K562 (cell line): ENCODE data around the gene ENTREP3. TPM values are rescaled to one million over a fixed set of nuclear protein-coding genes. Genes with fewer than 3 reads are reported as not detected.

ENCODE experiments used
- EP300 ChIP-seq: IDR thresholded peaks from 2 replicates; pipeline ENCODE4 v1.6.1; 2012; ENCODE audit warnings: low read length, improper control_type of control experiment
- KLF13 ChIP-seq: fragments of 450-650 bp; IDR thresholded peaks from 2 replicates; pipeline ENCODE4 v1.6.1; 2016; ENCODE audit warnings: missing genetic modification characterization, low read depth, mild to moderate bottlenecking, missing compliant biosample characterization, moderate library complexity, borderline replicate concordance
- MEF2D ChIP-seq: conservative IDR thresholded peaks from 2 replicates; pipeline ENCODE4 v1.6.1; 2016; ENCODE audit warnings: low read depth, missing genetic modification characterization, missing compliant biosample characterization
- MTA1 ChIP-seq: fragments of 450-650 bp; IDR thresholded peaks from 2 replicates; pipeline ENCODE4 v1.6.1; 2017; ENCODE audit warnings: borderline replicate concordance
- NONO ChIP-seq, 2 experiments: fragments of 200-400 bp in 1 of 2; fragments of 450-650 bp in 1 of 2; formaldehyde crosslinking in 1 of 2; IDR thresholded peaks; 2 replicates each; pipeline ENCODE4 v1.6.1; 2017; ENCODE audit warnings: low read depth in 2 of 2, mild to moderate bottlenecking in 2 of 2, moderate library complexity in 2 of 2, low read length in 1 of 2
- RBM39 ChIP-seq: fragments of 200-400 bp; formaldehyde crosslinking; optimal IDR thresholded peaks from 2 replicates; pipeline ENCODE3; 2018; ENCODE audit warnings: low read depth, low read length
- TAF15 ChIP-seq: fragments of 200-400 bp; formaldehyde crosslinking; IDR thresholded peaks from 2 replicates; pipeline ENCODE4 v1.6.1; 2017; ENCODE audit warnings: mild to moderate bottlenecking, low read depth, low read length, moderate library complexity
- TBP ChIP-seq: optimal IDR thresholded peaks from 2 replicates; pipeline ENCODE3; 2011; ENCODE audit warnings: low read depth, low read length, improper control_type of control experiment
- TCF3 ChIP-seq: sonication (generic); formaldehyde crosslinking; IDR thresholded peaks from 2 replicates; pipeline ENCODE4 v1.4.0; 2020; ENCODE audit warnings: mild to moderate bottlenecking, missing genetic modification reagents
- ZNF384 ChIP-seq: IDR thresholded peaks from 2 replicates; pipeline ENCODE4 v1.6.1; 2012; ENCODE audit warnings: low read depth, low read length, improper control_type of control experiment
- polyA plus RNA-seq, 8 experiments: library from polyadenylated mRNA; depleted of rRNA in 4 of 8; stranded (reverse) in 5 of 8; unstranded in 3 of 8; fragments of >200 nt; fragmentation: Nextera tagmentation in 2 of 8; fragmentation: Illumina TruSeq in 1 of 8; extraction: Ambion mirVana in 2 of 8; extraction: Trizol in 1 of 8; gene quantifications; 2 replicates each; pipeline versions ENCODE4 v1.2.1 to v1.2.3, GENCODE V29; 2011 to 2014; ENCODE audit warnings: inconsistent platforms in 1 of 8, missing spikeins in 1 of 8
- total RNA-seq, 7 experiments: library from RNA; depleted of rRNA in 6 of 7; stranded (reverse); fragments of >200 nt in 6 of 7; fragmentation: Illumina TruSeq in 2 of 7; extraction: Trizol in 2 of 7; gene quantifications; 2 replicates each; pipeline versions ENCODE4 v1.2.1 to v1.2.3, GENCODE V29; 2011 to 2021; ENCODE audit warnings: low replicate concordance in 1 of 7
- TF ChIP-seq, protein P1 (sequence below): sonication (generic); formaldehyde crosslinking; IDR thresholded peaks from 2 replicates; pipeline ENCODE4 v1.8.1; 2023; ENCODE audit warnings: mild to moderate bottlenecking, missing genetic modification reagents
- TF ChIP-seq, protein P2 (sequence below): fragments of 250-450 bp; sonication (Bioruptor Pico); IDR thresholded peaks from 2 replicates; pipeline ENCODE4 v1.8.0; 2022; ENCODE audit warnings: inconsistent platforms, mild to moderate bottlenecking, moderate library complexity, borderline replicate concordance
- TF ChIP-seq, protein P3 (sequence below), 2 experiments: fragments of 450-650 bp in 1 of 2; sonication (generic) in 1 of 2; formaldehyde crosslinking in 1 of 2; IDR thresholded peaks; 2 replicates each; pipeline versions ENCODE4 v1.7.1 to v1.9.0; 2016 to 2022; ENCODE audit warnings: inconsistent platforms in 1 of 2, mild to moderate bottlenecking in 1 of 2, missing genetic modification reagents in 1 of 2

The ENTREP3 gene
- total and polyA plus RNA-seq, 9 of the 15 experiments (the other 6 are each of a cell fraction or from before 2014, with no cell fraction given): 1.9 to 41.8 (median 5.9) TPM

DNA sequence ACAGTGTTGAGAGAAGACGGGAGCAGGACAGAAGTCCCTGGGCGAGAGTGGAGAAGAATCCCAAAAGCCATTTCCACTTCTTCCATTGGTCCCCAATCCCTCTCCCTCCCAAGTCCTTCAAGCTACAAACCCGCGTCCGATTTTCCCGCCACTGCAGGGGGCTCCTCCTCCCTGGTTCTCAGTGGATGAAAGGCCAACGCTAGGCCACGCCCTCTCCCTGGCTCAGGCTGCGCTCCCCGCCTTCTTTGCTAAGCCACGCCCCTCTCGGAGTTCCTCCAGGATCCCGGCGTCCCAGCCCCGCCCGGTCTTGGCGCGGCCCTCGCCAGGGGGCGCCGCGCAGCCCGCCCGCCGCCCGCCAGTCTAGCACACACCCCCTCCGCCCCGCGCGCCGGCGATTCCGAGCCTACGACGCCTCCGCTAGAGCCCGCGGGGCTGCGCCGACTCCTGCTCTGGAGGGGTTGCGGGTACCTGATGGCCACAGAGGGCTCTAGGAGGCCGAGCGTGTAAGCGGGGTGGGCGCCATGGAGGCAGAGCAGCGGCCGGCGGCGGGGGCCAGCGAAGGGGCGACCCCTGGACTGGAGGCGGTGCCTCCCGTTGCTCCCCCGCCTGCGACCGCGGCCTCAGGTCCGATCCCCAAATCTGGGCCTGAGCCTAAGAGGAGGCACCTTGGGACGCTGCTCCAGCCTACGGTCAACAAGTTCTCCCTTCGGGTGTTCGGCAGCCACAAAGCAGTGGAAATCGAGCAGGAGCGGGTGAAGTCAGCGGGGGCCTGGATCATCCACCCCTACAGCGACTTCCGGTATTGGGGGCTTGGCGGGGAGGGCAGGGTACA is 22.0 kb upstream of the ENTREP3 start, which contains the start of gene HCN3 (continued):
- TF ChIP-seq, protein P1, sequence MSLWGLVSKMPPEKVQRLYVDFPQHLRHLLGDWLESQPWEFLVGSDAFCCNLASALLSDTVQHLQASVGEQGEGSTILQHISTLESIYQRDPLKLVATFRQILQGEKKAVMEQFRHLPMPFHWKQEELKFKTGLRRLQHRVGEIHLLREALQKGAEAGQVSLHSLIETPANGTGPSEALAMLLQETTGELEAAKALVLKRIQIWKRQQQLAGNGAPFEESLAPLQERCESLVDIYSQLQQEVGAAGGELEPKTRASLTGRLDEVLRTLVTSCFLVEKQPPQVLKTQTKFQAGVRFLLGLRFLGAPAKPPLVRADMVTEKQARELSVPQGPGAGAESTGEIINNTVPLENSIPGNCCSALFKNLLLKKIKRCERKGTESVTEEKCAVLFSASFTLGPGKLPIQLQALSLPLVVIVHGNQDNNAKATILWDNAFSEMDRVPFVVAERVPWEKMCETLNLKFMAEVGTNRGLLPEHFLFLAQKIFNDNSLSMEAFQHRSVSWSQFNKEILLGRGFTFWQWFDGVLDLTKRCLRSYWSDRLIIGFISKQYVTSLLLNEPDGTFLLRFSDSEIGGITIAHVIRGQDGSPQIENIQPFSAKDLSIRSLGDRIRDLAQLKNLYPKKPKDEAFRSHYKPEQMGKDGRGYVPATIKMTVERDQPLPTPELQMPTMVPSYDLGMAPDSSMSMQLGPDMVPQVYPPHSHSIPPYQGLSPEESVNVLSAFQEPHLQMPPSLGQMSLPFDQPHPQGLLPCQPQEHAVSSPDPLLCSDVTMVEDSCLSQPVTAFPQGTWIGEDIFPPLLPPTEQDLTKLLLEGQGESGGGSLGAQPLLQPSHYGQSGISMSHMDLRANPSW: 0 out of 2 replicates have a peak, but pooled peaks have one; percentile 18
- peak; percentile 14 for TF ChIP-seq TBP
- no peak for TF ChIP-seq TCF3 (CRISPR knock-in tag)
- TF ChIP-seq, protein P2, sequence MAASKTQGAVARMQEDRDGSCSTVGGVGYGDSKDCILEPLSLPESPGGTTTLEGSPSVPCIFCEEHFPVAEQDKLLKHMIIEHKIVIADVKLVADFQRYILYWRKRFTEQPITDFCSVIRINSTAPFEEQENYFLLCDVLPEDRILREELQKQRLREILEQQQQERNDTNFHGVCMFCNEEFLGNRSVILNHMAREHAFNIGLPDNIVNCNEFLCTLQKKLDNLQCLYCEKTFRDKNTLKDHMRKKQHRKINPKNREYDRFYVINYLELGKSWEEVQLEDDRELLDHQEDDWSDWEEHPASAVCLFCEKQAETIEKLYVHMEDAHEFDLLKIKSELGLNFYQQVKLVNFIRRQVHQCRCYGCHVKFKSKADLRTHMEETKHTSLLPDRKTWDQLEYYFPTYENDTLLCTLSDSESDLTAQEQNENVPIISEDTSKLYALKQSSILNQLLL: no peak
- TF ChIP-seq, protein P3, sequence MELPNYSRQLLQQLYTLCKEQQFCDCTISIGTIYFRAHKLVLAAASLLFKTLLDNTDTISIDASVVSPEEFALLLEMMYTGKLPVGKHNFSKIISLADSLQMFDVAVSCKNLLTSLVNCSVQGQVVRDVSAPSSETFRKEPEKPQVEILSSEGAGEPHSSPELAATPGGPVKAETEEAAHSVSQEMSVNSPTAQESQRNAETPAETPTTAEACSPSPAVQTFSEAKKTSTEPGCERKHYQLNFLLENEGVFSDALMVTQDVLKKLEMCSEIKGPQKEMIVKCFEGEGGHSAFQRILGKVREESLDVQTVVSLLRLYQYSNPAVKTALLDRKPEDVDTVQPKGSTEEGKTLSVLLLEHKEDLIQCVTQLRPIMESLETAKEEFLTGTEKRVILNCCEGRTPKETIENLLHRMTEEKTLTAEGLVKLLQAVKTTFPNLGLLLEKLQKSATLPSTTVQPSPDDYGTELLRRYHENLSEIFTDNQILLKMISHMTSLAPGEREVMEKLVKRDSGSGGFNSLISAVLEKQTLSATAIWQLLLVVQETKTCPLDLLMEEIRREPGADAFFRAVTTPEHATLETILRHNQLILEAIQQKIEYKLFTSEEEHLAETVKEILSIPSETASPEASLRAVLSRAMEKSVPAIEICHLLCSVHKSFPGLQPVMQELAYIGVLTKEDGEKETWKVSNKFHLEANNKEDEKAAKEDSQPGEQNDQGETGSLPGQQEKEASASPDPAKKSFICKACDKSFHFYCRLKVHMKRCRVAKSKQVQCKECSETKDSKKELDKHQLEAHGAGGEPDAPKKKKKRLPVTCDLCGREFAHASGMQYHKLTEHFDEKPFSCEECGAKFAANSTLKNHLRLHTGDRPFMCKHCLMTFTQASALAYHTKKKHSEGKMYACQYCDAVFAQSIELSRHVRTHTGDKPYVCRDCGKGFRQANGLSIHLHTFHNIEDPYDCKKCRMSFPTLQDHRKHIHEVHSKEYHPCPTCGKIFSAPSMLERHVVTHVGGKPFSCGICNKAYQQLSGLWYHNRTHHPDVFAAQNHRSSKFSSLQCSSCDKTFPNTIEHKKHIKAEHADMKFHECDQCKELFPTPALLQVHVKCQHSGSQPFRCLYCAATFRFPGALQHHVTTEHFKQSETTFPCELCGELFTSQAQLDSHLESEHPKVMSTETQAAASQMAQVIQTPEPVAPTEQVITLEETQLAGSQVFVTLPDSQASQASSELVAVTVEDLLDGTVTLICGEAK (IDR thresholded peaks at IDR 0.05): 0 out of 2 replicates have a peak, but pooled peaks have one; percentile 13
- TF ChIP-seq, protein P3 (CRISPR knock-in tag; IDR thresholded peaks at IDR 0.05): no peak
- peak; percentile 34 for TF ChIP-seq ZNF384
- TF ChIP-seq TAF15: no peak
- peak in 1 of 2 experiments; percentile 50; a peak in 1 of 4 replicates for TF ChIP-seq NONO (IDR thresholded peaks at IDR 0.05; ENCODE audit: low read depth in 2 of 2, low read length in 1 of 2)
- TF ChIP-seq RBM39: no peak
- no peak for TF ChIP-seq MEF2D
- TF ChIP-seq KLF13: peak; percentile 96
- no peak for TF ChIP-seq EP300
- TF ChIP-seq MTA1: no peak
